HG02870 (cell line): ENCODE data around the gene ANK3.

Experiments used
- ATAC-seq: cut with Tn5 transposase; IDR thresholded peaks from one replicate; pipeline ENCODE4 v1.9.1; 2021; ENCODE audit warnings: mild to moderate bottlenecking, moderate library complexity; ENCODE audit not compliant: unreplicated experiment

ANK3 gene

GRCh38 chr10:60003651-60004523 lies 385.8 kb downstream of the ANK3 start:
- no peak for ATAC-seq

- no peak for ATAC-seq
These were observed 388.9 kb downstream of the ANK3 start for GRCh38 chr10:60000747-60001146.

GRCh38 chr10:59997827-59998525 lies 391.7 kb downstream of the ANK3 start:
- no peak for ATAC-seq

GRCh38 chr10:59995862-59996261 lies 393.8 kb downstream of the ANK3 start:
- ATAC-seq = no peak

- no peak for ATAC-seq
These were observed 395.7 kb downstream of the ANK3 start for GRCh38 chr10:59993931-59994330.

GRCh38 chr10:59991661-59992060 lies 398.0 kb downstream of the ANK3 start:
- peak; percentile 59 for ATAC-seq

GRCh38 chr10:59991117-59991516 lies 398.6 kb downstream of the ANK3 start:
- ATAC-seq = no peak

- ATAC-seq = no peak
These were observed 404.0 kb downstream of the ANK3 start for GRCh38 chr10:59985639-59986038.

- ATAC-seq = no peak
These were observed 405.3 kb downstream of the ANK3 start for GRCh38 chr10:59984415-59984814.

GRCh38 chr10:59980356-59980755 lies 409.3 kb downstream of the ANK3 start:
- no peak for ATAC-seq

- no peak for ATAC-seq
These were observed 412.2 kb downstream of the ANK3 start for GRCh38 chr10:59977486-59977885.

- no peak for ATAC-seq
These were observed 412.8 kb downstream of the ANK3 start for GRCh38 chr10:59976909-59977308.
